ENCODE measurements around the gene TMEM9. TPM values are rescaled to one million over a fixed set of nuclear protein-coding genes. Genes with fewer than 3 reads are reported as not detected.

The TMEM9 gene
- total and polyA plus RNA-seq, 10 of the 15 experiments (the other 5 are each of a cell fraction or from before 2014, with no cell fraction given): 7.2 to 46.1 (median 17.3) TPM

DNA sequence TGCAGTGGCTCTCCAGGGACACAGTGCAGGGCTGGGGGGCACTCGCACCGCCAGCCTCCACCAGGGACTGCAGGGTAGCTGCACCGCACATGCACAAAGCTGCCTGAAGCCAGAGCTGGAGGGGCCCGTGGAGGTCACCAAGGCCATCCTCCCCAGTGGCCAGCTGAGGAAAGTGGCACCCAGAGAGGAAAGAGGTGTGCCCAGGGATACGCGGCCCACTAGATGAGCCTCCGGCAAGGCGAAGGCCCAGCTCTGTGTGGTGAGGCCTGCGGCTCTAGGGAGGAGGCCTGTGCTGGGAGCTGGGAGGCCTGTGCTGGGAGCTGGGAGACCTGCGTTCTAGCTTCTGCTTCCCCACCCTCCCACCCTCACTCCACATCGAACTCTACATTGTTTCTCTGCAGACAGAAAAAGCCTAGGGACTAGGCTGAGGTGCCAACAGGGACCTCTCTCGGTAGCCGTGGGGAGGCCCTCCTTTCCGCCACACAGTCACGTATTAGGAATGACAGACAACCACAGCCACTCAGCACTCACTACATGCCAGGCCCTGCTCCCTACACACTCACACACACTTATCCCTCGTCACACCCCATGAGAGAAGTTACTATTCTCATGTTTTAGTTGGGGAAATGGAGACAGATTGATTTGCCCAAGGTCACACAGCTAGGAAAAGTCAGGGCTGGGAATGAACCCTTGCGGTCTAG lies 26.4 kb downstream of the TMEM9 start:
- CTCF ChIA-PET: interaction anchor here (0.6 to 1.1 kb wide), 2 partner anchors 9 to 184 kb away, joined by 3 to 4 read pairs; no protein-coding TSS in a partner anchor
- in situ Hi-C loops (cut with MboI) (no loop called here), intact Hi-C loops (cut with micrococcal nuclease; ENCODE audit: unreplicated experiment) (no loop called here)
- no peak for FAIRE-seq
- WGBS (ENCODE audit: insufficient coverage, insufficient replicate concordance, low lambda C conversion rate, missing lambda C conversion rate): 69% methylated on average over 17 of the region's 17 CpGs
- Histone ChIP-seq H4K20me1 (ENCODE audit: control insufficient read depth, insufficient read depth) (no peaks in the 10 kb centered on the region), H2AFZ (ENCODE audit: control insufficient read depth, low read depth, low read length) (no peak overlapping the region), H3K9ac (ENCODE audit: control insufficient read depth, insufficient read depth, low read length) (no peak overlapping the region), H3K4me1 (ENCODE audit: control insufficient read depth, insufficient read depth, low read length) (no peaks in the 10 kb centered on the region), H3K27me3 (replicated peaks in 1 of 2; ENCODE audit: control insufficient read depth in 2 of 2, insufficient read depth in 2 of 2, low read length in 1 of 2) (peaks cover 0 to 1% of the 10 kb centered on the region in 2 experiments; a peak in 2 of 4 replicates), H3K79me2 (ENCODE audit: control insufficient read depth, insufficient read depth, low read length) (no peaks in the 10 kb centered on the region), H3K4me2 (ENCODE audit: control insufficient read depth, insufficient read depth) (no peak overlapping the region), H3K27ac (ENCODE audit: control insufficient read depth, insufficient read depth) (no peak overlapping the region), H3K9me3 (replicated peaks; ENCODE audit: control insufficient read depth, insufficient read depth, low read length) (no peaks in the 10 kb centered on the region), H3K36me3 (ENCODE audit: control insufficient read depth in 2 of 2, insufficient read depth in 2 of 2, low read length in 1 of 2) (no peaks in the 10 kb centered on the region), H3K4me3 (no peak overlapping the region)
- SMC1A ChIA-PET (ENCODE audit: uncharacterized antibody, unreplicated experiment): no interaction called here
- RAD21 ChIA-PET (ENCODE audit: unreplicated experiment): no interaction called here
- POLR2A ChIA-PET: no interaction called here
- no peak for DNase-seq (ENCODE audit: low read depth, low spot score)
- BruUV-seq (replicated peaks): no TSS peak
- ATAC-seq: no peak
- TF ChIP-seq CBX3 (IDR thresholded peaks at IDR 0.05; ENCODE audit: borderline replicate concordance, low read depth): no peak
- TF ChIP-seq MYC (IDR thresholded peaks at IDR 0.05; ENCODE audit: insufficient read depth, insufficient read length, insufficient replicate concordance, low read length, severe bottlenecking): no peak
- TF ChIP-seq IKZF2 (IDR thresholded peaks at IDR 0.05): no peak
- no peak for TF ChIP-seq GABPA (IDR thresholded peaks at IDR 0.05; ENCODE audit: low read depth)
- TF ChIP-seq, protein P1, sequence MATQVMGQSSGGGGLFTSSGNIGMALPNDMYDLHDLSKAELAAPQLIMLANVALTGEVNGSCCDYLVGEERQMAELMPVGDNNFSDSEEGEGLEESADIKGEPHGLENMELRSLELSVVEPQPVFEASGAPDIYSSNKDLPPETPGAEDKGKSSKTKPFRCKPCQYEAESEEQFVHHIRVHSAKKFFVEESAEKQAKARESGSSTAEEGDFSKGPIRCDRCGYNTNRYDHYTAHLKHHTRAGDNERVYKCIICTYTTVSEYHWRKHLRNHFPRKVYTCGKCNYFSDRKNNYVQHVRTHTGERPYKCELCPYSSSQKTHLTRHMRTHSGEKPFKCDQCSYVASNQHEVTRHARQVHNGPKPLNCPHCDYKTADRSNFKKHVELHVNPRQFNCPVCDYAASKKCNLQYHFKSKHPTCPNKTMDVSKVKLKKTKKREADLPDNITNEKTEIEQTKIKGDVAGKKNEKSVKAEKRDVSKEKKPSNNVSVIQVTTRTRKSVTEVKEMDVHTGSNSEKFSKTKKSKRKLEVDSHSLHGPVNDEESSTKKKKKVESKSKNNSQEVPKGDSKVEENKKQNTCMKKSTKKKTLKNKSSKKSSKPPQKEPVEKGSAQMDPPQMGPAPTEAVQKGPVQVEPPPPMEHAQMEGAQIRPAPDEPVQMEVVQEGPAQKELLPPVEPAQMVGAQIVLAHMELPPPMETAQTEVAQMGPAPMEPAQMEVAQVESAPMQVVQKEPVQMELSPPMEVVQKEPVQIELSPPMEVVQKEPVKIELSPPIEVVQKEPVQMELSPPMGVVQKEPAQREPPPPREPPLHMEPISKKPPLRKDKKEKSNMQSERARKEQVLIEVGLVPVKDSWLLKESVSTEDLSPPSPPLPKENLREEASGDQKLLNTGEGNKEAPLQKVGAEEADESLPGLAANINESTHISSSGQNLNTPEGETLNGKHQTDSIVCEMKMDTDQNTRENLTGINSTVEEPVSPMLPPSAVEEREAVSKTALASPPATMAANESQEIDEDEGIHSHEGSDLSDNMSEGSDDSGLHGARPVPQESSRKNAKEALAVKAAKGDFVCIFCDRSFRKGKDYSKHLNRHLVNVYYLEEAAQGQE (IDR thresholded peaks at IDR 0.05; ENCODE audit: low read depth, low read length): no peak
- no peak for TF ChIP-seq HCFC1 (IDR thresholded peaks at IDR 0.05; ENCODE audit: low read length)
- TF ChIP-seq TBL1XR1 (IDR thresholded peaks at IDR 0.05; ENCODE audit: low read depth, low read length): no peak
- no peak for TF ChIP-seq EZH2 (IDR thresholded peaks at IDR 0.05; ENCODE audit: borderline replicate concordance, control insufficient read depth, low read depth, low read length)
- TF ChIP-seq IKZF1 (conservative IDR thresholded peaks at IDR 0.05): no peak
- TF ChIP-seq, protein P2, sequence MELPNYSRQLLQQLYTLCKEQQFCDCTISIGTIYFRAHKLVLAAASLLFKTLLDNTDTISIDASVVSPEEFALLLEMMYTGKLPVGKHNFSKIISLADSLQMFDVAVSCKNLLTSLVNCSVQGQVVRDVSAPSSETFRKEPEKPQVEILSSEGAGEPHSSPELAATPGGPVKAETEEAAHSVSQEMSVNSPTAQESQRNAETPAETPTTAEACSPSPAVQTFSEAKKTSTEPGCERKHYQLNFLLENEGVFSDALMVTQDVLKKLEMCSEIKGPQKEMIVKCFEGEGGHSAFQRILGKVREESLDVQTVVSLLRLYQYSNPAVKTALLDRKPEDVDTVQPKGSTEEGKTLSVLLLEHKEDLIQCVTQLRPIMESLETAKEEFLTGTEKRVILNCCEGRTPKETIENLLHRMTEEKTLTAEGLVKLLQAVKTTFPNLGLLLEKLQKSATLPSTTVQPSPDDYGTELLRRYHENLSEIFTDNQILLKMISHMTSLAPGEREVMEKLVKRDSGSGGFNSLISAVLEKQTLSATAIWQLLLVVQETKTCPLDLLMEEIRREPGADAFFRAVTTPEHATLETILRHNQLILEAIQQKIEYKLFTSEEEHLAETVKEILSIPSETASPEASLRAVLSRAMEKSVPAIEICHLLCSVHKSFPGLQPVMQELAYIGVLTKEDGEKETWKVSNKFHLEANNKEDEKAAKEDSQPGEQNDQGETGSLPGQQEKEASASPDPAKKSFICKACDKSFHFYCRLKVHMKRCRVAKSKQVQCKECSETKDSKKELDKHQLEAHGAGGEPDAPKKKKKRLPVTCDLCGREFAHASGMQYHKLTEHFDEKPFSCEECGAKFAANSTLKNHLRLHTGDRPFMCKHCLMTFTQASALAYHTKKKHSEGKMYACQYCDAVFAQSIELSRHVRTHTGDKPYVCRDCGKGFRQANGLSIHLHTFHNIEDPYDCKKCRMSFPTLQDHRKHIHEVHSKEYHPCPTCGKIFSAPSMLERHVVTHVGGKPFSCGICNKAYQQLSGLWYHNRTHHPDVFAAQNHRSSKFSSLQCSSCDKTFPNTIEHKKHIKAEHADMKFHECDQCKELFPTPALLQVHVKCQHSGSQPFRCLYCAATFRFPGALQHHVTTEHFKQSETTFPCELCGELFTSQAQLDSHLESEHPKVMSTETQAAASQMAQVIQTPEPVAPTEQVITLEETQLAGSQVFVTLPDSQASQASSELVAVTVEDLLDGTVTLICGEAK (IDR thresholded peaks at IDR 0.05; ENCODE audit: borderline replicate concordance): no peak
- no peak for TF ChIP-seq CBFB (IDR thresholded peaks at IDR 0.05; ENCODE audit: low read depth)
- TF ChIP-seq PML (IDR thresholded peaks at IDR 0.05; ENCODE audit: low read length): no peak
- TF ChIP-seq STAT3 (IDR thresholded peaks at IDR 0.05; ENCODE audit: low read depth, low read length): no peak
- TF ChIP-seq, protein P3, sequence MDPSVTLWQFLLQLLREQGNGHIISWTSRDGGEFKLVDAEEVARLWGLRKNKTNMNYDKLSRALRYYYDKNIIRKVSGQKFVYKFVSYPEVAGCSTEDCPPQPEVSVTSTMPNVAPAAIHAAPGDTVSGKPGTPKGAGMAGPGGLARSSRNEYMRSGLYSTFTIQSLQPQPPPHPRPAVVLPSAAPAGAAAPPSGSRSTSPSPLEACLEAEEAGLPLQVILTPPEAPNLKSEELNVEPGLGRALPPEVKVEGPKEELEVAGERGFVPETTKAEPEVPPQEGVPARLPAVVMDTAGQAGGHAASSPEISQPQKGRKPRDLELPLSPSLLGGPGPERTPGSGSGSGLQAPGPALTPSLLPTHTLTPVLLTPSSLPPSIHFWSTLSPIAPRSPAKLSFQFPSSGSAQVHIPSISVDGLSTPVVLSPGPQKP (IDR thresholded peaks at IDR 0.05; ENCODE audit: low read depth, low read length): no peak
- no peak for TF ChIP-seq RELA (IDR thresholded peaks at IDR 0.05; ENCODE audit: borderline replicate concordance, partially characterized antibody)
- TF ChIP-seq CHD1 (IDR thresholded peaks at IDR 0.05; ENCODE audit: low read depth, low read length): no peak

Data from GM12878 (cell line).